ENCODE measurements around the gene OR10H4. TPM values are rescaled to one million over a fixed set of nuclear protein-coding genes. Genes with fewer than 3 reads are reported as not detected.
"Not testable (repeated sequence)": the region's sequence is repeated elsewhere in the genome, so short reads cannot be mapped to it uniquely, and the experiment has no call there.

OR10H4 gene, protein sequence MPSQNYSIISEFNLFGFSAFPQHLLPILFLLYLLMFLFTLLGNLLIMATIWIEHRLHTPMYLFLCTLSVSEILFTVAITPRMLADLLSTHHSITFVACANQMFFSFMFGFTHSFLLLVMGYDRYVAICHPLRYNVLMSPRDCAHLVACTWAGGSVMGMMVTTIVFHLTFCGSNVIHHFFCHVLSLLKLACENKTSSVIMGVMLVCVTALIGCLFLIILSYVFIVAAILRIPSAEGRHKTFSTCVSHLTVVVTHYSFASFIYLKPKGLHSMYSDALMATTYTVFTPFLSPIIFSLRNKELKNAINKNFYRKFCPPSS
- not detected for total RNA-seq

DNA sequence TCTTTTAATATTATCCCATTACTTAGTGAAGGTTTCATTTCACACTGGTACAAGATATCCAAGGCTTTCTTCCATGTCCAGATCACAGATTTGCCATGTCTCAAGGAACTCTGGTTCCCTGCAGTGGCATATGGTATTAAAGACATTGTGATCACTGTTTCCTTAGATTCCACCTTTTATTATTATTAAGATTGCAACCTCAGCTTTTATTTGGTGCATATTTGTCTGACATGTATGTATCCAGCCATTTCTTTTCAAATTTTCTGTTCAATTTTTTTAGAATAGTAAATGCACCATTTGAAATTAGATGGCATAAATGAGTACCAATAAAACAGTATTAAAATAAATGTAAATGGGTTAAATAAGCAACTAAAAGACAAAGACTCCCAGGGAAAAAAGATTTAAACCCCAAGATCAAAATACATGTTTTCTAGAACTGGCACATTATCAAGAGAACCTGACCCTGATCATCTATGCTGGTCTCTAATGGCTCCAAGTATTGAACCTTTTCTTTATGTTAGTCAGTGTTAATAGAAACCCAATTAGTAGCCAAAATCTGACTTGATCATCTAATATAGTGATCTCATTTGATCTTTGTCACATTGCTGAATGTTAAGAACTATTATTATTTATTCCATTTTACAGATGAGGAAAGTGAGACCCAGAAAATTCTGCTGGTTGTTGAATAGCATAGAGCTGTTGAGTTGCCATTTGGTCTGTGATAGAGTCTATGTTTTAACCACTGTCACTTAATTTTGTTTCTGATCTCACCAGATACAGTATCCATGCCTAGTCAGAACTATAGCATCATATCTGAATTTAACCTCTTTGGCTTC lies at the start of gene OR10H4:
OR10H4 (plus strand) TSS at position 786 of the 836 bp plus-strand sequence; CDS start at position 786, 0 bp downstream.
- no peak for DNase-seq (ENCODE audit: low spot score in 2 of 2)
- no peak within 1 kb of the TSS for H3K27ac Mint-ChIP-seq
- no peak for ATAC-seq
- H3K9me3 Mint-ChIP-seq: peaks cover 12 to 18% of the 10 kb centered on the region in 2 donors
- peaks cover 13 to 16% of the 10 kb centered on the region in 2 donors for H3K36me3 Mint-ChIP-seq

DNA sequence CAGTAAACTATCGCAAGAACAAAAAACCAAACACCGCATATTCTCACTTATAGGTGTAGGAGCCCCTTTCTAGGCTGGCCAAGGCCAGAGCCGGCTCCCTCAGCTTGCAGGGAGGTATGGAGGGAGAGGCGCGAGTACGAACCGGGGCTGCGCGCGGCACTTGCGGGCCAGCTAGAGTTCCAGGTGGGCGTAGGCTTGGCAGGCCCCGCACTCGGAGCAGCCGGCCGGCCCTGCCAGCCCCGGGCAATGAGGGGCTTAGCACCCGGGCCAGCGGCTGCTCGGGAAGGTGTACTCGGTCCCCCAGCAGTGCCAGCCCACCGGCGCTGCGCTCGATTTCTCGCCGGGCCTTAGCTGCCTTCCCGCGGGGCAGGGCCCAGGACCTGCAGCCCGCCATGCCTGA lies 49.2 kb upstream of the OR10H4 start:
- not testable (repeated sequence) for H3K9me3 Mint-ChIP-seq; H3K27ac Mint-ChIP-seq; H3K36me3 Mint-ChIP-seq; ATAC-seq; DNase-seq (ENCODE audit: low spot score in 2 of 2)

DNA sequence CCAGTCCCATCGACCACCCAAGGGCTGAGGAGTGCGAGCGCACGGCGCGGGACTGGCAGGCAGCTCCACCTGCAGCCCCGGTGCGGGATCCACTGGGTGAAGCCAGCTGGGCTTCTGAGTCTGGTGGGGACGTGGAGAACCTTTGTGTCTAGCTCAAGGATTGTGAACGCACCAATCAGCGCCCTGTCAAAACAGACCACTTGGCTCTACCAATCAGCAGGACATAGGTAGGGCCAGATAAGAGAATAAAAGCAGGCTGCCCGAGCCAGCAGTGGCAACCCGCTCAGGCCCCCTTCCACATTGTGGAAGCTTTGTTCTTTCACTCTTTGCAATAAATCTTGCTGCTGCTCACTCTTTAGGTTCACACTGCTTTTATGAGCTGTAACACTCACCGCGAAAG lies 48.8 kb upstream of the OR10H4 start:
- not testable (repeated sequence) for H3K36me3 Mint-ChIP-seq; H3K27ac Mint-ChIP-seq; ATAC-seq; H3K9me3 Mint-ChIP-seq; DNase-seq (ENCODE audit: low spot score in 2 of 2)

DNA sequence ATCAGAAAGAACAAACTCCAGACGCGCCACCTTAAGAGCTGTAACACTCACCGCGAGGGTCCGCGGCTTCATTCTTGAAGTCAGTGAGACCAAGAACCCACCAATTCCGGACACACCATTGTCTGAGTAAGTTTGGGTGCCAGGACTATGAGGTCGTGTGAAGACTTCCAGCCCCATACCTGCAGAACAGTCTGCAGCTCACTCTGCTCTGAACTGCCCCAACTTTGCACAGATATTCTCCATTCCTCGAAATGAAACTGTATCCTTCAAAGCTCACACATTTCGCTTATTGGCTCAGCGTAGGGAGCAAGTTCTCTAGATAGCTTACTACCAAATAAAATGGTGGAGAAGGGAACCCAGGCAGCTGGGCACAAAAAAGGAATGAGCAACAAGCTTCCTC lies 48.3 kb upstream of the OR10H4 start:
- H3K9me3 Mint-ChIP-seq: no peaks in the 10 kb centered on the region
- no peak for ATAC-seq
- no peak overlapping the region for H3K27ac Mint-ChIP-seq

DNA sequence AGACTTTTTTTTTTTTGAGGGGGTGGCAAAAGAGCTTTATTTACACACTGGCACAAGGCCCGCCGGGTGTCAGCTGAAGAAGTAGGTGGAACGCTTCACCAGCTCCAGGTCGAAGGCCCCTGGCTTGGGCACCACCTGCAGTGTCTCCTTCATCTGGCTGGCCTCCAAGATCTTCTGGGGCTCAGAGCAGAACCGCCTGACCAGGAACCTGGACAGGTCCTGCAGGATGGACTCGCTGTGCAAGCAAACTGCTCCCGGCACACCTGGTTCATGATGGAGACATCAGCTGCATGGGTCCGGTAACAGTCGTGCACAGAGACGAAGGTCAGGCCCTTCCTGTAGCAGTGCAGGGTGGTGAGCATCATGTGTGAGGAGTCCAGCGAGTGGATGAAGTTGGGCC lies 46.6 kb upstream of the OR10H4 start:
- DNase-seq (ENCODE audit: low spot score in 2 of 2) (no peak), ATAC-seq (no peak)
- no peaks in the 10 kb centered on the region for H3K36me3 Mint-ChIP-seq
- no peak overlapping the region for H3K27ac Mint-ChIP-seq
- no peaks in the 10 kb centered on the region for H3K9me3 Mint-ChIP-seq

More for the DNA sequence above, 48.3 kb upstream of the OR10H4 start:
- no peaks in the 10 kb centered on the region for H3K36me3 Mint-ChIP-seq
- no peak for DNase-seq (ENCODE audit: low spot score in 2 of 2)

DNA sequence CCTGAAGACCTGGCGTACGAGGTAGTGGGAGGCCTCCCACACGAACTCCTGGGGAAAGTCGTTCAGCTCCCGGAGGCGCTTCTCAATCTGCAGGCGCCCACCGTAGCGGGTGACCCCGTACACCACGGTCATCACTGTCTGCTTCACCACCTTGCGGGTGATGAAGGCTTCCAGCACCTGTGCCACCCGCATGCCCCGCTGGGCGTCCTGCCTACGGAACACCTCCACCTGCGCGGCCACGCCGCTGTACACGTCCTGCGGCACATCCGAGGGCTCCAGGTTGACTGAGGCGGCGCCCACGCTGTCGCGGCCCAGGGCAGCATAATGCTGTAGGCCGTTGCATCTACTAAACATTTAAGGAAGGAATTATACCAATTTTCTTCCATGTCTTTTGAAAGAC lies 45.9 kb upstream of the OR10H4 start:
- not testable (repeated sequence) for H3K9me3 Mint-ChIP-seq; DNase-seq (ENCODE audit: low spot score in 2 of 2); ATAC-seq; H3K27ac Mint-ChIP-seq; H3K36me3 Mint-ChIP-seq

DNA sequence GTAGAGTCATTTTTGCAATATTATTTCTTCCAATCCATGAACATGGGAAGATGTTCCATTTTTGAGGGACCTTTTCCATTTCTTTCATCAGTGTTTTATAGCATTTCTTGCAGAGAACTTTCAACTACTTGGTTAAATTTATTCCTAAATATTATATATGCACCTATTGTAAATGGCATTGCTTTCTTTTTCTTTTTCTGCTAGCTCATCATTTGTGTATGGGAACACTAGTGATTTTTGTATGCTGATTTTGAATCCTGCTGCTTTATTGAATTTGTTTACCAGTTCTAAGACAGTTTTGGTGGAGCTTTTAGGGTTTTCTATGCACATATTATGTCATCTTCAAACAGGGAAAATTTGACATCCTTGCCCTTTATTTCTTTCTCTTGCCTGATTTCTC lies 43.8 kb upstream of the OR10H4 start:
- H3K27ac Mint-ChIP-seq: no peak overlapping the region
- DNase-seq (ENCODE audit: low spot score in 2 of 2): no peak
- ATAC-seq: no peak
- H3K36me3 Mint-ChIP-seq: no peaks in the 10 kb centered on the region
- no peaks in the 10 kb centered on the region for H3K9me3 Mint-ChIP-seq

DNA sequence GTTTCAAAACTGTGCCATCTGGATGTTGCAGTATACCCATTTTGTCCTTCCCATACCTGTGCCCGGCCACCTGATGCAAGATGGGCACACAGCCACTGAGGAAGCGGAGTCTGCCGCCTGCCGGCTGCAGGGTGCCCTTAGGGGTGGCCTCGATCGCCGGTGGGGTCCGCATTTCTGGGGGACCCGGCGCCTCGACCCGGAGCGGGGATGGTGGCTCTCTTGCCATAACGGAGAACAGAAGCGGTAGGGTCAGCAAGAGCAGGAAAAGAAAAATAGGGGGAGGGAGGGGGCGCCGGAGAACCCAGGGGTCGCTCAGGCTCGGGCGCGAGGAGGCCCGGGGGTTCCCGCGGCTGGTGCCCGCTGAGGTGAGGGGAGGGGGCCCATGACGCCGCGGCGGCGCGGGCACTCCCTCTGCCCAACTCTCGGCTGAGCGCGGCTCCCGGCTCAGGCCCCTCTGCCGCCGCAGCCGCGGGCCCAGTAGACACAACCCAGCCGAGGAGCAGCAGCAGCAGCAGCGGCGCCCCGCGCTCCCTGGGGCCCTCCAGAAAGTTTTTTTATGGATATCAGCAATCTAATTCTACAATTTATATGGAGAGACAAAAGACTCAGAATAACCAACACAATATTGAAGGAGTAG lies 37.1 kb upstream of the OR10H4 start:
- no peak for DNase-seq (ENCODE audit: low spot score in 2 of 2)
- H3K9me3 Mint-ChIP-seq: peaks cover 4 to 12% of the 10 kb centered on the region in 2 donors
- no peak for ATAC-seq
- peaks cover 0 to 6% of the 10 kb centered on the region in 2 donors for H3K36me3 Mint-ChIP-seq
- H3K27ac Mint-ChIP-seq: no peak overlapping the region

DNA sequence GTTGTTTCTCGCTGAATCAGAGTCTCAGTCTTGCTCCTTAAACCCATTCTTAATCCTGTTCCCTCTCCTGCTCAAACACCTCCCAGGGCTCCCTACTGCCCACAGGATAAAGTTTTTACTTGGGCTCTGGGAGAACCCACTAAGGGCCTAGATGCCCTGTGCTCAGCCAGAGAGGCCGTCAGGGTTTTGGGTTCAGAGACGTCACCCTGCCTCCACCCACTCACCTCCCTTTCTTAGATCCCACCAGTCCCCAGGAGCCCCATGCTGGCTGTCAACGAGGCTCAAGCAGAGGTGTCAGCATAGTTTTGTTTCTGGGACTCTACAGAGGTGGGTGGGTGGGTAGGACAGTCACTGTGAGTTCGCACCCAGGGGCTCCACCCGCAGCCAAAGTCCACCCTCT lies 35.4 kb upstream of the OR10H4 start:
- no peak overlapping the region for H3K27ac Mint-ChIP-seq
- DNase-seq (ENCODE audit: low spot score in 2 of 2) (no peak), ATAC-seq (no peak)
- H3K9me3 Mint-ChIP-seq: peaks cover 4 to 12% of the 10 kb centered on the region in 2 donors
- H3K36me3 Mint-ChIP-seq: peaks cover 0 to 6% of the 10 kb centered on the region in 2 donors

DNA sequence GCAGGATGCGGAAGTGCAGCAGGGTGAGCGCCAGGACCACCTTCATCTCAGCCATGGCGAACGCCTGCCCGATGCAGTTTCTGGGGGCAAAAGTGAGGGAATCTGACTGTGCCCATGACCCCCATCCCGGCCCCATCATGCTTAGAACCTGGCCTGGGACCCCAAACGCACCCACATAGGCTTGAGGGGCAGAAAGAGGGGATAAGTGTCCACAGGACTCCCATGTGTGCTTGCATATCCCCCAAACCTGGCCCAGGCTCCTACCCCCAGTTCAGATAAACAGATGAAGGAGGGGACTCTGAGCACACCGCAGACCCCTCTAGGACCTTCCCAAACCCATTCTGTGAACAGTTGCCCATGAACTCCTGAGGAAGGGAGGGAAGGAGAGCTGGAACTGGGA lies 35.0 kb upstream of the OR10H4 start:
- Mint-ChIP-seq H3K36me3 (peaks cover 0 to 6% of the 10 kb centered on the region in 2 donors), H3K9me3 (peaks cover 4 to 12% of the 10 kb centered on the region in 2 donors), H3K27ac (no peak overlapping the region)
- no peak for DNase-seq (ENCODE audit: low spot score in 2 of 2)
- no peak for ATAC-seq

DNA sequence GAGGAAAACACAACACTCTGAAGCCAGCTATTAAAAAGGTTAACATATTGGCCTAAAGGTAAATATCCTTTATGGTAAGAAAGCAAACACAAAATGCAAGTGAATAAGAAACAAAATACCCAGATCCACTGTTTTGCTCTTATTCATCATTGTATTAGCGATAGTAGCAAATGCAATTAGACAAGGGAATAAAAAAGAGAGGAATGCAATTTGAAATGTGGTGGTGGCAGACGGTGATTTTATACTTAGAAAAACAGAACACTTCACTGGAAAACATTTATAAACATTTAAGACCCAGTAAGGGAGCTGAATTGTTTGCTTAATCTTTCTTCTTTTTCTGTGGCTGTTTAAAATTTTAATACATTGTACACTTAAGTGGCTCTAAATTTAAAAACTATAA lies 33.7 kb upstream of the OR10H4 start:
- H3K36me3 Mint-ChIP-seq: peaks cover 0 to 6% of the 10 kb centered on the region in 2 donors
- DNase-seq (ENCODE audit: low spot score in 2 of 2) (no peak), ATAC-seq (no peak)
- peaks cover 4 to 12% of the 10 kb centered on the region in 2 donors for H3K9me3 Mint-ChIP-seq
- no peak overlapping the region for H3K27ac Mint-ChIP-seq

DNA sequence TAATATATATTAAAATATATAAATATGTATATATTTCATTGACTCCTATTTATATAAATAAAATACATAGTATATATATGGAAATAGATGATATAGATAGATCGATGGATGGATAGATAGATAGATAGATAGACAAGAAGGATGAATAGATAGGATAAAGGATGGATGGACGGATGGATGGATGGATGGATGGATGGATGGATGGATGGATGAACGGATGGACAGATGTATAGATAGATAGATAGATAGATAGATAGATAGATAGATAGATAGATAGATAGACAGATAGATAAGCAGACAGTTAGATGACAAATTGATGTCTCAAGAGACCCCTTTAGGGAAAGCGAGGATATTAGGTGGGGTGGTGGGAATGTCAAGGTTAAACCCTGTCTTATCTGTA lies 29.6 kb upstream of the OR10H4 start:
- H3K36me3 Mint-ChIP-seq: peaks cover 0 to 6% of the 10 kb centered on the region in 2 donors
- ATAC-seq (no peak), DNase-seq (ENCODE audit: low spot score in 2 of 2) (no peak)
- H3K9me3 Mint-ChIP-seq: peaks cover 4 to 12% of the 10 kb centered on the region in 2 donors
- no peak overlapping the region for H3K27ac Mint-ChIP-seq

DNA sequence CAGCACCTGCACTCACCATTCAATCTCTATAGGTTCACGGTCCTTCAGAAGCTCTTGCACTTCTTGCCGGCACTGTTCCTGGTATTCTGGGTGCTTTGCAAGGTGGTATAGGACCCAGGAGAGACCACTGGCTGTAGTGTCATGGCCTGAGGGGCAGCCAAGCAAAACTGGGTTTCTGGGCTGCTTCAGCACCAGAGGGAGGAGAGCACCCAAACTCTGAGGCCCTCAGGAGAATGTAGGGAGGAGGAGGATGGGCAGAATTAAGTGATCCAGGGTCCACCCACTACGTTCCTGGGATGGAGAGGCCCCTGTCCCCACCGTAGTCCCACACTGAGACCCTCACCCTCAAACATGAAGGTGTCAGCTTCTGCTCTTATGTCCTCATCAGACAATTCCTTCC lies 26.8 kb upstream of the OR10H4 start:
- no peak overlapping the region for H3K27ac Mint-ChIP-seq
- no peaks in the 10 kb centered on the region for H3K9me3 Mint-ChIP-seq

DNA sequence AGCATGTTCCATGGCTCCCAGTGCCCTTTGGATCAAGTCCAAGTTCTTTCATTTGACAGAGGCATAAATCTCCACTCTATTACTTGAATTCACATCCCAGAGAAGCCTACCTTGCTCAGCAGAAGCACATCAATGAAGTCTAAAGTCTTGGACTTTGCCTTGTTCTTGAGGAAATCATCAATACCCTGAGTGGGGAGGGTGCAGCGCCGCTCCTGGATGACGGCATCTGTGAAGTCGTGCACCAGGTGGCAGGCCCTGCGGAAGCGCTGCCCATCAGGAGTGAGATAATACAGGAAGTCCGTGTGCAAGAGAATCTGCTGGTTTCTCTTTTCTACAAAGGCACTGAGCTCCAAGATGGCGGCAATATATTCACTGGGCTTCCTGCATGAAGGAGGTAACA lies 25.1 kb upstream of the OR10H4 start:
- DNase-seq (ENCODE audit: low spot score in 2 of 2): no peak
- no peaks in the 10 kb centered on the region for H3K36me3 Mint-ChIP-seq
- H3K27ac Mint-ChIP-seq: no peak overlapping the region
- ATAC-seq: no peak
- no peaks in the 10 kb centered on the region for H3K9me3 Mint-ChIP-seq

More for the DNA sequence above, 26.8 kb upstream of the OR10H4 start:
- no peak for ATAC-seq
- DNase-seq (ENCODE audit: low spot score in 2 of 2): no peak
- H3K36me3 Mint-ChIP-seq: no peaks in the 10 kb centered on the region

DNA sequence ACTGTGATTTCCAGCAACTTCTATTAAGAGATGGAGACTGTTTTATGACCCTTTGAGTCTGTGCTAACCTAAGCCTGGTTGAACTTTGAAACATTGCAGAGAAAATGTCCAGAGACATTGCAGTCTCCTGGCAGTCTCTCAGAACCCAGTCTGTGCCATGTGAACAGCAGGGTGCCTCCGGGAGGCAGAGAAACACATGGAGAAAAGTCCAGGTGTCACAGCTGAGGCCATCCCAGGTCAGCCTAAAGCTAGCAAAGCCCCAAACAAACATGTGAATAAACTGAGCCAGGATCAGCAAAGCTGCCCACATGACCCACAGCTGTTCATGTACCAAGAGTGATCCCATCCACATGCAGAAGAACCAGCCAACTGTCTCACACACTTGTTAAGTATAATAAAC lies 22.3 kb upstream of the OR10H4 start:
- H3K9me3 Mint-ChIP-seq: peaks cover 7 to 8% of the 10 kb centered on the region in 2 donors
- H3K36me3 Mint-ChIP-seq: peaks cover 7 to 8% of the 10 kb centered on the region in 2 donors
- H3K27ac Mint-ChIP-seq: no peak overlapping the region
- ATAC-seq: no peak
- no peak for DNase-seq (ENCODE audit: low spot score in 2 of 2)

DNA sequence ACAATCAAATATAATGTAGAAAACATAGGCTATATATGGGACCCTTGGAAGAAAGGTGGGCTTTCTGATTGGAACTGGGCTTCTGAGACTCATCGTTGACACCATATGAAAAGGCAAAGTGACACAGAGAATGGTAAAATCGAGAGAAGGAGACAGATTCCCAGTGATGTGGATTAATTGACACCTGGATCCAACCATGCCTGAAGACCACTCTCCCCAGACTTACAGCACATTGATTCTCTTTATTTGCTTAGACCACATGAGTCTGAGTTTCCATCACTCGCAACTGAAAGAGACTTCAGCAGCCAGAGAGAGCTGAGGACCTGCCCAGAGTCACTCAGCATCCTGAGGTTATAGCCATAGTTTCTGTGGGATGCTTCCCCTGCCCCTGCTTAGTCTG lies 20.5 kb upstream of the OR10H4 start:
- peaks cover 7 to 8% of the 10 kb centered on the region in 2 donors for H3K36me3 Mint-ChIP-seq
- H3K9me3 Mint-ChIP-seq: peaks cover 7 to 8% of the 10 kb centered on the region in 2 donors
- no peak for ATAC-seq
- no peak for DNase-seq (ENCODE audit: low spot score in 2 of 2)
- no peak overlapping the region for H3K27ac Mint-ChIP-seq

DNA sequence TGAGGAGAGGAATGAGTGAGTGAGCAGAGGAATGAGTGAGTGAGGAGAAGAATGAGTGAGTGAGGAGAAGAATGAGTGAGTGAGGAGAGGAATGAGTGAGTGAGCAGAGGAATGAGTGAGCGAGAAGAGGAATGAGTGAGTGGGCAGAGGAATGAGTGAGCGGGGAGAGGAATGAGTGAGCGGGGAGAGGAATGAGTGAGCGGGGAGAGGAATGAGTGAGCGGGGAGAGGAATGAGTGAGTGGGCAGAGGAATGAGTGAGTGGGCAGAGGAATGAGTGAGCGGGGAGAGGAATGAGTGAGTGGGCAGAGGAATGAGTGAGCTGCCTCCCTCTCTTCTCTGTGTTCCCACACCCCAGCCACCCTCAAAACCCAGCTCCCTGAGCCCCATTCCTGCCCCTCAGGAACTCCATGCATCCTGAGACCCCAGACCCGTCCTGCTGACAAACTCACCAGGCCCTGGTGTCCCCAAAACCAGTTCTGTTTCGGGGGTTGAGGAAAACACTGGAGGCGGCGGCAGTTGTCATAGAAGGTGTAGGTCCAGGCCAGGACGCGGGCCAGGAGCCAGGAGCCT lies 15.0 kb upstream of the OR10H4 start:
- DNase-seq (ENCODE audit: low spot score in 2 of 2); H3K27ac Mint-ChIP-seq; H3K9me3 Mint-ChIP-seq; ATAC-seq; H3K36me3 Mint-ChIP-seq: not testable (repeated sequence)
